Measurements from ENCODE around the gene SSB. TPM values are rescaled to one million over a fixed set of nuclear protein-coding genes. Genes with fewer than 3 reads are reported as not detected.
"Not testable (repeated sequence)": the region's sequence is repeated elsewhere in the genome, so short reads cannot be mapped to it uniquely, and the experiment has no call there.

SSB gene
- total RNA-seq, 1 donor from 2014 or later: 296 TPM

- Histone ChIP-seq H3K79me2 (ENCODE audit: low read depth) (peaks cover 67% of the 10 kb centered on the region), H3K9me3 (ENCODE audit: low read depth) (no peaks in the 10 kb centered on the region), H3K4me2 (no peak overlapping the region), H4K20me1 (ENCODE audit: low read depth) (peaks cover 17% of the 10 kb centered on the region), H3K4me3 (no peak overlapping the region), H3K36me3 (peaks cover 26% of the 10 kb centered on the region), H2AFZ (replicated peaks) (no peak overlapping the region), H3K27ac (peak overlapping the region; percentile 26), H3K27me3 (no peaks in the 10 kb centered on the region), H3F3A (ENCODE audit: low read depth) (peaks cover 20% of the 10 kb centered on the region), H3K4me1 (peaks cover 20% of the 10 kb centered on the region), H3K9ac (no peak overlapping the region)
- no peak overlapping the region for H3K4me3 Mint-ChIP-seq
- no peak for TF ChIP-seq EZH2phosphoT487 (IDR thresholded peaks at IDR 0.05)
- TF ChIP-seq, protein P1, sequence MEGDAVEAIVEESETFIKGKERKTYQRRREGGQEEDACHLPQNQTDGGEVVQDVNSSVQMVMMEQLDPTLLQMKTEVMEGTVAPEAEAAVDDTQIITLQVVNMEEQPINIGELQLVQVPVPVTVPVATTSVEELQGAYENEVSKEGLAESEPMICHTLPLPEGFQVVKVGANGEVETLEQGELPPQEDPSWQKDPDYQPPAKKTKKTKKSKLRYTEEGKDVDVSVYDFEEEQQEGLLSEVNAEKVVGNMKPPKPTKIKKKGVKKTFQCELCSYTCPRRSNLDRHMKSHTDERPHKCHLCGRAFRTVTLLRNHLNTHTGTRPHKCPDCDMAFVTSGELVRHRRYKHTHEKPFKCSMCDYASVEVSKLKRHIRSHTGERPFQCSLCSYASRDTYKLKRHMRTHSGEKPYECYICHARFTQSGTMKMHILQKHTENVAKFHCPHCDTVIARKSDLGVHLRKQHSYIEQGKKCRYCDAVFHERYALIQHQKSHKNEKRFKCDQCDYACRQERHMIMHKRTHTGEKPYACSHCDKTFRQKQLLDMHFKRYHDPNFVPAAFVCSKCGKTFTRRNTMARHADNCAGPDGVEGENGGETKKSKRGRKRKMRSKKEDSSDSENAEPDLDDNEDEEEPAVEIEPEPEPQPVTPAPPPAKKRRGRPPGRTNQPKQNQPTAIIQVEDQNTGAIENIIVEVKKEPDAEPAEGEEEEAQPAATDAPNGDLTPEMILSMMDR (IDR thresholded peaks at IDR 0.05): no peak
- TF ChIP-seq EZH2 (IDR thresholded peaks at IDR 0.05): no peak
- H3K4me1 Mint-ChIP-seq: peaks cover 23% of the 10 kb centered on the region
- H3K9me3 Mint-ChIP-seq: peaks cover 14% of the 10 kb centered on the region
- H3K27me3 Mint-ChIP-seq (ENCODE audit: insufficient read depth, low read depth): peaks cover 5% of the 10 kb centered on the region
- DNase-seq (ENCODE audit: low spot score): peak; percentile 41
- peaks cover 41% of the 10 kb centered on the region for H3K36me3 Mint-ChIP-seq
- H3K27ac Mint-ChIP-seq: no peak overlapping the region
Observed at GRCh38 chr2:169819106-169819505, 20.4 kb downstream of the SSB start.

DNA sequence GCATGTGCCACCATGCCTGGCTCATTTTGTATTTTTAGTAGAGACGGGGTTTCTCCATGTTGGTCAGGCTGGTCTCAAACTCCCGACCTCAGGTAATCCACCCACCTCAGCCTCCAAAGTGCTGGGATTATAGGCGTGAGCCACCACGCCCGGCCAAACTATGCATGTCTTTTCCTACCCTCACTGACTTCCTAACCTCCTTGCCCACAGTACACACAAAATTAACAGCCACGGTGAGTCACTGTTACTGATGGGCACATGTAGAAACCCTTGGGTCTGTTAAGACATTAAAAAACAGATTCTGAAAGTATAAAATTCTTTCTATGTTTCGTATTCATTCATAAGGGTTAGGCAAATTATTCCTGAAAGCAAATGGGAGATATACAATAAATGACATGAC lies 21.4 kb downstream of the SSB start:
- not testable (repeated sequence) for H3K27me3 ChIP-seq; H3K27ac ChIP-seq; H3K27me3 Mint-ChIP-seq (ENCODE audit: insufficient read depth, low read depth); H3K9me3 ChIP-seq (ENCODE audit: low read depth); H3K9ac ChIP-seq; H2AFZ ChIP-seq (replicated peaks); H3K4me2 ChIP-seq; DNase-seq (ENCODE audit: low spot score); H3K4me3 Mint-ChIP-seq; H3K4me3 ChIP-seq; H3K27ac Mint-ChIP-seq
- Histone ChIP-seq H3K4me1 (peaks cover 20% of the 10 kb centered on the region), H3K79me2 (ENCODE audit: low read depth) (peaks cover 67% of the 10 kb centered on the region), H4K20me1 (ENCODE audit: low read depth) (peaks cover 17% of the 10 kb centered on the region), H3F3A (ENCODE audit: low read depth) (peaks cover 19% of the 10 kb centered on the region), H3K36me3 (peaks cover 26% of the 10 kb centered on the region)
- H3K9me3 Mint-ChIP-seq: peaks cover 14% of the 10 kb centered on the region
- H3K36me3 Mint-ChIP-seq: peaks cover 40% of the 10 kb centered on the region
- H3K4me1 Mint-ChIP-seq: peaks cover 27% of the 10 kb centered on the region

GRCh38 chr2:169822036-169822435 lies 23.4 kb downstream of the SSB start:
- Histone ChIP-seq H3K36me3 (peaks cover 15% of the 10 kb centered on the region), H3F3A (ENCODE audit: low read depth) (peaks cover 17% of the 10 kb centered on the region), H4K20me1 (ENCODE audit: low read depth) (peaks cover 17% of the 10 kb centered on the region), H3K79me2 (ENCODE audit: low read depth) (peaks cover 50% of the 10 kb centered on the region), H2AFZ (replicated peaks) (no peak overlapping the region), H3K27ac (no peak overlapping the region), H3K9ac (no peak overlapping the region), H3K27me3 (peaks cover 6% of the 10 kb centered on the region), H3K9me3 (ENCODE audit: low read depth) (no peaks in the 10 kb centered on the region), H3K4me1 (peaks cover 20% of the 10 kb centered on the region), H3K4me2 (peak overlapping the region; percentile 92), H3K4me3 (no peak overlapping the region)
- no peak for DNase-seq (ENCODE audit: low spot score)
- Mint-ChIP-seq H3K27me3 (ENCODE audit: insufficient read depth, low read depth) (peaks cover 3% of the 10 kb centered on the region), H3K4me3 (no peak overlapping the region), H3K4me1 (peaks cover 32% of the 10 kb centered on the region), H3K36me3 (peaks cover 21% of the 10 kb centered on the region), H3K27ac (no peak overlapping the region), H3K9me3 (peaks cover 7% of the 10 kb centered on the region)
- TF ChIP-seq EZH2phosphoT487 (IDR thresholded peaks at IDR 0.05) (no peak), EZH2 (IDR thresholded peaks at IDR 0.05) (no peak)
- TF ChIP-seq, protein P1 (IDR thresholded peaks at IDR 0.05): no peak

GRCh38 chr2:169822785-169823392 lies 24.2 kb downstream of the SSB start:
- Histone ChIP-seq H3K9me3 (ENCODE audit: low read depth) (no peaks in the 10 kb centered on the region), H3K4me3 (peak overlapping the region; percentile 65), H3K9ac (no peak overlapping the region), H2AFZ (replicated peaks) (no peak overlapping the region), H3K27ac (no peak overlapping the region), H3K4me2 (peak overlapping the region; percentile 92), H3K36me3 (peaks cover 6% of the 10 kb centered on the region), H4K20me1 (ENCODE audit: low read depth) (peaks cover 19% of the 10 kb centered on the region), H3K27me3 (peaks cover 6% of the 10 kb centered on the region), H3K4me1 (peaks cover 20% of the 10 kb centered on the region), H3K79me2 (ENCODE audit: low read depth) (peaks cover 48% of the 10 kb centered on the region), H3F3A (ENCODE audit: low read depth) (peaks cover 20% of the 10 kb centered on the region)
- peaks cover 3% of the 10 kb centered on the region for H3K27me3 Mint-ChIP-seq (ENCODE audit: insufficient read depth, low read depth)
- peaks cover 33% of the 10 kb centered on the region for H3K4me1 Mint-ChIP-seq
- DNase-seq (ENCODE audit: low spot score): no peak
- peaks cover 13% of the 10 kb centered on the region for H3K36me3 Mint-ChIP-seq
- H3K9me3 Mint-ChIP-seq: no peaks in the 10 kb centered on the region
- no peak overlapping the region for H3K27ac Mint-ChIP-seq
- no peak for TF ChIP-seq EZH2 (IDR thresholded peaks at IDR 0.05)
- TF ChIP-seq EZH2phosphoT487 (IDR thresholded peaks at IDR 0.05): no peak
- TF ChIP-seq, protein P1 (IDR thresholded peaks at IDR 0.05): no peak
- H3K4me3 Mint-ChIP-seq: peak overlapping the region; percentile 81
